Activated CD4-positive, alpha-beta memory T cell treated with anti-CD3 and anti-CD28 coated beads for 36 hours (primary cell): ENCODE results near the gene LAMP2. TPM values are rescaled to one million over a fixed set of nuclear protein-coding genes. Genes with fewer than 3 reads are reported as not detected.
"Not testable (repeated sequence)": the region's sequence is repeated elsewhere in the genome, so short reads cannot be mapped to it uniquely, and the experiment has no call there.

Experiments
- CTCF ChIA-PET: fragments of 350-600 bp; sonication (Branson Sonifier 250); formaldehyde crosslinking; loops from one replicate; lab custom pipeline; 2021; ENCODE audit warnings: antibody characterized with exemption, inconsistent platforms; lab: Charles Lee
- POLR2A ChIA-PET: fragments of 350-600 bp; sonication (Branson Sonifier 250); formaldehyde crosslinking; loops from one replicate; lab custom pipeline; 2021; ENCODE audit warnings: antibody characterized with exemption; lab: Charles Lee
- DNase-seq: peaks from one replicate; pipeline ENCODE4 v3.0.0-alpha.2; 2020
- H3K27ac Mint-ChIP-seq: one replicate; pipeline ENCODE4 v1.8.0; 2021; ENCODE audit warnings: mixed read lengths
- H3K27me3 Mint-ChIP-seq: one replicate; pipeline ENCODE4 v1.8.0; 2021; ENCODE audit warnings: mixed read lengths
- H3K36me3 Mint-ChIP-seq: one replicate; pipeline ENCODE4 v1.8.0; 2021; ENCODE audit warnings: mixed read lengths
- H3K4me1 Mint-ChIP-seq: one replicate; pipeline ENCODE4 v1.8.0; 2021; ENCODE audit warnings: low read depth, mixed read lengths
- H3K4me3 Mint-ChIP-seq: one replicate; pipeline ENCODE4 v1.8.0; 2021; ENCODE audit warnings: mild to moderate bottlenecking, mixed read lengths
- H3K9me3 Mint-ChIP-seq: one replicate; pipeline ENCODE4 v1.8.0; 2021; ENCODE audit warnings: mixed read lengths
- intact Hi-C: fragments of 100-400 bp; cut with micrococcal nuclease; formaldehyde crosslinking; loops from one replicate; pipeline ENCODE4 v1.15.1; 2023
- total RNA-seq, 2 experiments: library from RNA; stranded (reverse); gene quantifications; one replicate each; pipeline ENCODE4 v1.2.3, GENCODE V29; 2021

LAMP2 gene
- total RNA-seq: 10 to 100 TPM; 38.5 to 38.7 TPM

DNA sequence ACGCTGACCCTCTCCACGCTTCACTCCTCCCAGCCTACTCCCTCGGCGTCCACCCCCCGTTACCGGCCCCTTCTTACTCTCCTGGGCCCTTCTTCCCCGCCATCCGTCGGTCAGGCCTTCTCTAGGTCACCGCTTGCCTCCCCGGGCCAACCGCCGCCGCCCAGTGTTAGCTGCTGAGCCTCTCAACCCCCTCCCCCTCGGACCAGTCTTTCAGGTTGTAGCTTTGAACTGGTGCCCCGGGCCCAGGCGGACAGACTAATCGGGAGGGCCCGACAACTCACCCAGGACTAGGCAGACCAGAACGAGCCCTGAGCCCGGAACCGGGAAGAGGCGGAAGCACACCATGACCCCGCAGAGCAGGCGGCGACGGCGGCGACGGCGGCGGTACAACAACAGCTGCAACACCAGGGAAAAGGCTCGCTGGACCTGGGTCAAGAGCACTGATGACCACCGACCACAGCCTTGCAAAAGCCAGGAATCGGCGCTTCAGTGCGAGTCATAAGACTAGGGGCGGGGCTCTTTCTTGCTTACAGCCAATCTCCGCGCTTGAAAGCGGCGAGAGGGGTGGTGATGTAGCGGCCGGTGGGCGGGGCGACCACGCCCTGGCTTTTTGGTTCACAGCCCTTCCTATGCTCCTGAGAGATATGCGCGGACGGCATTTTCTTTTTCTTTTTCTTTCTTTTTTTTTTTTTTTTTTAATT lies at the start of gene LAMP2:
Gene LAMP2, minus strand, starts transcription at position 472 of the 701 bp plus-strand sequence. Its CDS starts 127 bp downstream, at position 345.
- H3K4me1 Mint-ChIP-seq: peaks cover 16% of the 10 kb centered on the region
- H3K27me3 Mint-ChIP-seq: no peaks in the 10 kb centered on the region
- no peaks in the 10 kb centered on the region for H3K9me3 Mint-ChIP-seq
- H3K27ac Mint-ChIP-seq: peak within 1 kb of the TSS; percentile 83
- intact Hi-C loops: loop anchor here (1.0 to 5.0 kb wide), 4 partner anchors 12 to 217 kb away; partner anchors contain the start of gene ZBTB33
- CTCF ChIA-PET: interaction anchor here (0.8 kb wide), 1 partner anchor 218 kb away, joined by 3 read pairs; the partner anchor contains the start of gene ZBTB33
- peak within 1 kb of the TSS; percentile 82 for H3K4me3 Mint-ChIP-seq
- peak; percentile 90 for DNase-seq
- no peaks in the 10 kb centered on the region for H3K36me3 Mint-ChIP-seq
- POLR2A ChIA-PET: interaction anchor here (1.2 kb wide), 1 partner anchor 17 kb away, joined by 4 read pairs; no protein-coding TSS in a partner anchor

DNA sequence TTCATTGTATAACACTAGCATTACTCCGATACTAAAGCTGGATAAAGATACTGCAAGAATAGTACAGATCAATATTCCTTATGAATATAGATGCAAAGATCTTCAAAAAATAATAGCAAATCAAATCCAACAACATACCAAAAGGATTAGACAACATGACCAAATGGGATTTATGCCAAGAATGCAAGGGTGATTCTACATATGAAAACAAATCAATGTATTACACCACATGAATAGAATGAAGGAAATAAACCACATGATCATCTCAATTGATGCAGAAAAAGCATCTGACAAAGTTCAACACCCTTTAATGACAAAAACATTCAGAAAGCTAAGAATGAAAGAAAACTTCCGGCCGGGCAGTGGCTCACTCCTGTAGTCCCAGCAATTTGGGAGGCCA lies 48.8 kb upstream of the LAMP2 start:
- Mint-ChIP-seq H3K4me3 (no peak overlapping the region), H3K4me1 (no peaks in the 10 kb centered on the region), H3K27me3 (no peaks in the 10 kb centered on the region), H3K9me3 (peaks cover 1% of the 10 kb centered on the region), H3K27ac (no peak overlapping the region), H3K36me3 (peaks cover 5% of the 10 kb centered on the region)
- intact Hi-C loops: no loop called here
- ChIA-PET CTCF (no interaction called here), POLR2A (no interaction called here)
- DNase-seq: no peak

DNA sequence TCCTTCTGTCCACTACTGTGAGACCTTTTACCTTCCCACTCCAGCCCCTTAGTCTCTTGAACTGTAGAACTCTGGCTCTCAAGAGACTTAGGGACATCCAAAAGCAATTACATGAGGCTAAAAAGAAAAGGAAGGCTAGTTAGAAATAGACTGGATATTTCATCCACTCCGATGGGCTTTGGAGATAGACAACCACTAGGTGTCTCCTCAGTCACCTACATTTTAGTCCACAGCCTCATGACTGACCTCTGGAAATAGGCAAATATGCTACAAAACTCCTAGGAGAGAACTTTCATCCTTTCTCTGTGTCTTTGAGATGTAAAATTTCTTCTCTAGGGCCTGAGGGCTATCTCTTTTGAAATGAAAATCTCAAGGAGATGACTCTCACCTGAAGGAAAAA lies 45.1 kb upstream of the LAMP2 start:
- no peak for DNase-seq
- H3K4me1 Mint-ChIP-seq: no peaks in the 10 kb centered on the region
- no peak overlapping the region for H3K27ac Mint-ChIP-seq
- intact Hi-C loops: loop anchor here (5.0 kb wide), 1 partner anchor 148 kb away; no protein-coding TSS in a partner anchor
- H3K9me3 Mint-ChIP-seq: no peaks in the 10 kb centered on the region
- ChIA-PET CTCF (interaction anchor here (0.6 to 1.0 kb wide), 2 partner anchors 41 to 149 kb away, joined by 3 read pairs; no protein-coding TSS in a partner anchor), POLR2A (no interaction called here)
- no peak overlapping the region for H3K4me3 Mint-ChIP-seq
- H3K36me3 Mint-ChIP-seq: no peaks in the 10 kb centered on the region
- no peaks in the 10 kb centered on the region for H3K27me3 Mint-ChIP-seq

DNA sequence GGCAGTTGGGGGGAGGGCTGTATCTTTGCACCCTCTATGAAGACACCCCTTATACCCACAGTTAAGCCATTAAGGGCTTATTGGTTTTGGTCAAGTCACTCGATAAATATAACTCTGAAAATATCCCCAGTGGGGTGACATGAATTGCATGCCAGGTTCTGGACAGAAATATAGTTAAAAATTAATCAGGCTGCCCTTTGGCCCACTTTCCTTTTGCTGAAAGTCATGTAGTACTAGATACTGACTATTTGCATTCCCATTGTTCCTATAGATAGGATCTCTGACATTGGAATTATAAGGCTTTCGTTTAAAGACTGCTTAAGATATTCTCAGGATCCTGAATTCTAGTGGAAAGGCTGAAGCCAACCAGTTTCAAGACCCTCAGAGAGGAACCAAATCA lies 43.5 kb upstream of the LAMP2 start:
- intact Hi-C loops: loop anchor here (5.0 kb wide), 1 partner anchor 150 kb away; no protein-coding TSS in a partner anchor
- no peaks in the 10 kb centered on the region for H3K27me3 Mint-ChIP-seq
- POLR2A ChIA-PET: no interaction called here
- no peaks in the 10 kb centered on the region for H3K36me3 Mint-ChIP-seq
- CTCF ChIA-PET: no interaction called here
- no peak for DNase-seq
- H3K4me1 Mint-ChIP-seq: no peaks in the 10 kb centered on the region
- no peak overlapping the region for H3K27ac Mint-ChIP-seq
- no peak overlapping the region for H3K4me3 Mint-ChIP-seq
- H3K9me3 Mint-ChIP-seq: no peaks in the 10 kb centered on the region

DNA sequence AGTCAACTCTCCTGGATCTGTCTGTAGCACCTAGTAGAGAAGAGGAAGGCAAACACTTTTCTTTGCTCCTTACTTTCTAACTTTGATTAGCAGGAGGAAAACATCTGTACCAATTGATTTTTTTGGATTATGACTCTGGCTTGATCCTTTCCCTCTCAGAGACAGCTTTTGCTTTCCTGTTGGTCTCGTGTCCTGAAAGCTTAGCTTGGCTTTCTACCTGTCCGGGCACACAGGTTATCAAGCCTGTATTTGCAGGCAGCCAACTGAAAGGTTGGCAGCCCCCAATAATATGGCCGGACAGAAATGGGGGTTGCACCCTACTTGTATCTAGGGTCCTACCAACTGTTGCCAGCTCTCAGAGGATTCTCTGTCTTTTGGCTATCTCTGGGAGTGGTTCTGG lies 43.1 kb upstream of the LAMP2 start:
- POLR2A ChIA-PET: no interaction called here
- Mint-ChIP-seq H3K27me3 (no peaks in the 10 kb centered on the region), H3K27ac (no peak overlapping the region), H3K9me3 (no peaks in the 10 kb centered on the region), H3K36me3 (no peaks in the 10 kb centered on the region), H3K4me3 (no peak overlapping the region), H3K4me1 (no peaks in the 10 kb centered on the region)
- DNase-seq: no peak
- intact Hi-C loops: loop anchor here (5.0 kb wide), 1 partner anchor 150 kb away; no protein-coding TSS in a partner anchor
- CTCF ChIA-PET: no interaction called here

DNA sequence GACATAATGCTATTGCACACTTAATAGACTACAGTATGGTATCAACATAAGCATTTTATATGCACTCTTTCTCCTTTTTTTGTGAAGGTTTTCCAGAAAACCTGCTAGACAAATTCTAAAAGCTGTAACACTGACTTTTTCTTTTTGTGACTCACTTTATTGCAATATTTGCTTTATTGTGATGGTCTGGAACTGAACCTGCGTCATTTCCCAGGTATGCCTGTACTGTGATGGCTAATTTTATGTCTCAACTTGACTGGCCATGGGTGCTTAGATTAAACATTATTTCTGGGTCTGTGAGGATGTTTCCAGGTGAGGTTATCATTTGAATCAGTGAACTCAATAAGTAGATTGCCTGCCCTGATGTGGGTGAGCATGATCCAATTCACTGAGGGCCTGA lies 35.5 kb upstream of the LAMP2 start:
- ChIA-PET CTCF (no interaction called here), POLR2A (no interaction called here)
- intact Hi-C loops: no loop called here
- H3K27ac Mint-ChIP-seq: no peak overlapping the region
- no peaks in the 10 kb centered on the region for H3K4me1 Mint-ChIP-seq
- no peak overlapping the region for H3K4me3 Mint-ChIP-seq
- H3K36me3 Mint-ChIP-seq: no peaks in the 10 kb centered on the region
- no peaks in the 10 kb centered on the region for H3K27me3 Mint-ChIP-seq
- DNase-seq: no peak
- H3K9me3 Mint-ChIP-seq: no peaks in the 10 kb centered on the region

DNA sequence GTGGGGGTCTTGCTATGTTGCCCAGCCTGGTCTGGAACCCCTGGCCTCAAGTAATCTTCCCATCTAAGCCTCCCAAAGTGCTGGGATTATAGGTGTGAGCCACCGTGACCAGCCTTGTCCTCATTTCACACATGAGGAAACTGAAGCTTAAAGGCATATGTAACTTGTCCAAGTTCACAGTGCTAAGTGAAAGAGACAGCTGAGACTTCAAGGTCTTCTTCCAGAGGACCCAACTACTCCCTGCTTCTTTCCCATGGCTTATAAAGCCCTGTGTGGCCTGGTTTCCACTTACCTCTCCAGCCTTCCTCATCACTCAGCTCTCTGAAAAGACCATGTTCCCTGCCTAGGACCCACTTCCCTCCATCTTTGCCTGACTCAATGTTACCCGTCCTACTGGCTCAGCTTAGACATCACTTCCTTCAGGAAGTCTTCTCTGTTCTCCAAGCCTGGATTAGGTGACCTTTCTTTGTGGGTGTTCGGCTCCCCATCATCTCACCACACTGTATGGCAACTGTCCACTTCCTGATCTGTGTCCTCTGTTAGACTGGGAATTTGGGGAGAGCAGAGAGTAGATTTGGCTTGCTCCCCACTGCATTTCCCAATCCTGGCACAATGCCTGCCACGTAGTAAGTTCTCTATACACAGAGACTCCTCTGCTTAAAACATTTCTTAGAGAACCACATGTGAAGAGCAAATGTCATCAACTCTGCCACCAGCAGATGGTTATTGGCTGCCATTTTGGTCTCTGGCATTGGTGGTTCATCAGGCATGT lies 30.4 kb upstream of the LAMP2 start:
- Mint-ChIP-seq H3K27ac (no peak overlapping the region), H3K4me1 (peaks cover 3% of the 10 kb centered on the region), H3K4me3 (no peak overlapping the region), H3K36me3 (no peaks in the 10 kb centered on the region), H3K27me3 (no peaks in the 10 kb centered on the region), H3K9me3 (no peaks in the 10 kb centered on the region)
- ChIA-PET POLR2A (no interaction called here), CTCF (interaction anchor here (1.2 to 1.3 kb wide), 2 partner anchors 14 to 267 kb away, joined by 3 to 4 read pairs; no protein-coding TSS in a partner anchor)
- DNase-seq: no peak
- intact Hi-C loops: loop anchor here (2.0 to 5.0 kb wide), 3 partner anchors 103 to 809 kb away; partner anchors contain the start of gene MCTS1

DNA sequence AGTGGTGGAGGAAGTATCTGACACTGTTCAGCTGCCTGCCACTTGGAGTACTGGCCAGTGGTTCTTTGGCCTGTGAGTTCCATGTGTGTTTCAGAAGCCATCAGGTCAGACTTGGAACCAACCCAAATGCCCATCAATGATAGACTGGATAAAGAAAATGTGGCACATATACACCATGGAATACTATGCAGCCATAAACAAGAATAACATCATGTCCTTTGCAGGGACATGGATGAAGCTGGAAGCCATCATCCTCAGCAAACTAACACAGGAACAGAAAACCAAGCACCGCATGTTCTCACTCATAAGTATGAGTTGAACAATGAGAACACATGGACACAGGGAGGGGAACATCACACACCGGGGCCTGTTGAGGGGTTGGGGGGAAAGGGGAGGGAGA lies 21.0 kb upstream of the LAMP2 start:
- H3K27me3 Mint-ChIP-seq, H3K9me3 Mint-ChIP-seq, H3K4me3 Mint-ChIP-seq, POLR2A ChIA-PET, H3K36me3 Mint-ChIP-seq, CTCF ChIA-PET, intact Hi-C loops, DNase-seq: not testable (repeated sequence)
- Mint-ChIP-seq H3K4me1 (peaks cover 25% of the 10 kb centered on the region), H3K27ac (peak overlapping the region; percentile 24)

DNA sequence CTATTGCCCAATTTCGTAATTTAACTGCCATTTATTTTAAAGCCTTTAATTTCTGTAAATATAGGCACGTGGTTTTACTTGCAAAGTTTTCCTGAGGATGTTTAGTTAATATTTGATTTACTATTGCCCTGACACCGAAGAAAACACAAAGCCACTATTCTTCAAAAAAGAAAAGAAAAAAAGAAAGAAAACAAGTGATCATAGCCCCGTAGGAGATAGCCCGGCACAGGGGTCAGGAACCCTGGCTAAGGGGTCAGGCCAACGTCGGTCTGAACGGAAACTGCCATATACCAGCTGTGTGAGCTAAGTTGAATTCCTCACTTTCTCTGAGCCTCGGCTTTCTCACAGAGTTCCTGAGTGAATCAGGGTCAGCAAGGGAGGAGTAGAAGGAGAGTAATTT lies 17.7 kb upstream of the LAMP2 start:
- no peak for DNase-seq
- CTCF ChIA-PET: interaction anchor here (0.9 to 1.7 kb wide), 6 partner anchors 15 to 178 kb away, joined by 3 to 9 read pairs (median 4); no protein-coding TSS in a partner anchor
- Mint-ChIP-seq H3K4me1 (peaks cover 26% of the 10 kb centered on the region), H3K4me3 (no peak overlapping the region), H3K27me3 (no peaks in the 10 kb centered on the region), H3K9me3 (no peaks in the 10 kb centered on the region), H3K27ac (no peak overlapping the region), H3K36me3 (no peaks in the 10 kb centered on the region)
- intact Hi-C loops: loop anchor here (1.0 to 5.0 kb wide), 5 partner anchors 12 to 235 kb away; partner anchors contain the start of genes C1GALT1C1 and CUL4B
- POLR2A ChIA-PET: interaction anchor here (1.1 to 1.3 kb wide), 2 partner anchors 18 to 22 kb away, joined by 3 to 4 read pairs; partner anchors contain the start of gene LAMP2

DNA sequence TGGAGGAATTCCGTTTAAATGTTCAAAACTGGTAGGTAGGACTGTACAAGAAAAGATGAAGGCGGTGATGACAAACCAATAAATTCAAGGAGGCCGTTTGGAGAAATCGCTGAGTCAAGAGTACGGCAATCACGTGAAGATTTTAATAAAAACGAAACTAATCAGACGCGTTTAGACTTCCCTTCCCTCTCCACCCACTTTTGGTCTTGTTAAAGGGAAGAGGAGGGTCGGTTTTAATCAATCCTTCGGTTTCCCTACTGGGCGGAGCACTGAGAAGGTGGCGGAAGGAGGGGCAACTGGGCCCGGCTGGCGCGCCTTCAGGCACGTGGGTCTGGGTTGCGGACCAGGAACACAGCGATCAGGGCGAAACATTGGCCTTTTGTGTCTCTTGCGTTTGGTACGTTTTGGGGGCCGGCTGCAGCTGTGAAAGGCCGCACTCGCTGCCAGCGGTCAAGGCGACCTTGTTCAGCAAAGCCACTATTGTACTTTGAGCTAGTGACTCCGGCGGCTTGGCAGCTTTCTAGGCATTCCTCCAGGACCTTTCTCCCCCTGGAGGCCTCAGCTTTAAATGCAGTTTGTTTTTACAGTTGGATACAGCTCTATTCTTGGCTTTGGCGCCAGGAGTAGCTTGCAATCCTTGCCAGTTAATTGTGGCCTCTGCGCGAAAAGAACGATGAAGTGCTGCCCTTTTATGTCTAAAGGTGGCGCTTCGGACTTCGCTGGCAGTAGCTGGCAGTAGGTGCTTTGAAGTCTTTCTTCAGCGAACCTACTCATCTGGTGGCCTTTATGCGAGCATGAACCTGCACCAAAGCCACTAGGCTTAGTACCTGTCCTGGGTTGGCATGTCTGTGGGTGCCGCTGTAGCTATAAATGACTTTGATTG lies 16.8 kb upstream of the LAMP2 start:
- intact Hi-C loops: loop anchor here (1.0 to 5.0 kb wide), 6 partner anchors 12 to 235 kb away; partner anchors contain the start of genes C1GALT1C1, CUL4B and LAMP2
- peaks cover 26% of the 10 kb centered on the region for H3K4me1 Mint-ChIP-seq
- no peaks in the 10 kb centered on the region for H3K27me3 Mint-ChIP-seq
- no peaks in the 10 kb centered on the region for H3K36me3 Mint-ChIP-seq
- ChIA-PET POLR2A (interaction anchor here (1.1 to 1.3 kb wide), 2 partner anchors 17 to 21 kb away, joined by 3 to 4 read pairs; partner anchors contain the start of gene LAMP2), CTCF (interaction anchor here (0.7 to 1.7 kb wide), 13 partner anchors 10 to 236 kb away, joined by 3 to 9 read pairs (median 4); partner anchors contain the start of genes CUL4B, MCTS1 and ZBTB33)
- DNase-seq: peak; percentile 69
- peak overlapping the region; percentile 86 for H3K27ac Mint-ChIP-seq
- peak overlapping the region; percentile 69 for H3K4me3 Mint-ChIP-seq
- H3K9me3 Mint-ChIP-seq: no peaks in the 10 kb centered on the region

DNA sequence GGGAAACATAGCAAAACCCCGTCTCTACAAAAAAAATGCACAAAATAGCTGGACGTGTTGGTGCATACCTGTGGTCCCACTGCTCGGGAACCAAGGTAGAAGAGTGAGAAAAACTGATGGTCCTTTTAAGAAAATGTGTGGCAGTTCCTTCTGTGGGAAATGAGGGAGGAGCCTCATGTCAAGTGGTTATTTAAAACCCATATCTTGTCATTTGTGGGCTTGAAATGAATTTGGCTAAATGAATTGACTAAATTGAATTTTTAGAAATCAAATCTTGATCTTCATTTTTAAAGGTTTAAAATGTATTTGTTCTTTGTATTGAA lies 16.2 kb upstream of the LAMP2 start:
- Mint-ChIP-seq H3K27me3 (no peaks in the 10 kb centered on the region), H3K9me3 (no peaks in the 10 kb centered on the region), H3K4me3 (peak overlapping the region; percentile 69), H3K4me1 (peaks cover 26% of the 10 kb centered on the region), H3K36me3 (no peaks in the 10 kb centered on the region), H3K27ac (peak overlapping the region; percentile 86)
- intact Hi-C loops: loop anchor here (1.0 to 5.0 kb wide), 2 partner anchors 16 to 77 kb away; partner anchors contain the start of genes CUL4B and LAMP2
- DNase-seq: no peak
- ChIA-PET CTCF (interaction anchor here (0.8 to 1.7 kb wide), 3 partner anchors 76 to 176 kb away, joined by 3 to 9 read pairs (median 8); partner anchors contain the start of genes CUL4B and MCTS1), POLR2A (interaction anchor here (1.3 kb wide), 1 partner anchor 20 kb away, joined by 3 read pairs; no protein-coding TSS in a partner anchor)
